Activated CD8-positive, alpha-beta memory T cell treated with anti-CD3 and anti-CD28 coated beads, Interleukin-2, amount 50 U/mL, for 1 hour (primary cell): ENCODE data around the gene CFAP54.
"Not testable (repeated sequence)": the region's sequence is repeated elsewhere in the genome, so short reads cannot be mapped to it uniquely, and the experiment has no call there.

Experiments
- DNase-seq: peaks from one replicate; pipeline ENCODE4 v3.0.0-alpha.2; 2020; ENCODE audit errors: extremely low read depth

Gene CFAP54

GRCh38 chr12:96617178-96617577, 127.8 kb downstream of the CFAP54 start:
- no peak for DNase-seq

GRCh38 chr12:96623155-96623554, 133.8 kb downstream of the CFAP54 start:
- no peak for DNase-seq

- DNase-seq: no peak
These were observed 134.4 kb downstream of the CFAP54 start for GRCh38 chr12:96623656-96624217.

GRCh38 chr12:96635844-96636243, 146.5 kb downstream of the CFAP54 start:
- no peak for DNase-seq

- DNase-seq: no peak
These were observed 147.5 kb downstream of the CFAP54 start for GRCh38 chr12:96636895-96637294.

GRCh38 chr12:96648923-96649322, 159.5 kb downstream of the CFAP54 start:
- no peak for DNase-seq

GRCh38 chr12:96652870-96653269, 163.5 kb downstream of the CFAP54 start:
- no peak for DNase-seq

- DNase-seq: no peak
These were observed 168.7 kb downstream of the CFAP54 start for GRCh38 chr12:96658075-96658474.

- no peak for DNase-seq
These were observed 180.4 kb downstream of the CFAP54 start for GRCh38 chr12:96669786-96670185.

GRCh38 chr12:96670334-96670899, 181.0 kb downstream of the CFAP54 start:
- no peak for DNase-seq

GRCh38 chr12:96675519-96675918, 186.1 kb downstream of the CFAP54 start:
- not testable (repeated sequence) for DNase-seq

- DNase-seq: no peak
These were observed 188.0 kb downstream of the CFAP54 start for GRCh38 chr12:96677363-96677762.

GRCh38 chr12:96687719-96688118, 198.3 kb downstream of the CFAP54 start:
- DNase-seq: no peak

GRCh38 chr12:96698521-96698920, 209.1 kb downstream of the CFAP54 start:
- DNase-seq: no peak

GRCh38 chr12:96698965-96699364, 209.6 kb downstream of the CFAP54 start:
- no peak for DNase-seq

GRCh38 chr12:96701856-96702255, 212.5 kb downstream of the CFAP54 start:
- no peak for DNase-seq

- no peak for DNase-seq
These were observed 220.9 kb downstream of the CFAP54 start for GRCh38 chr12:96710127-96710745.

GRCh38 chr12:96711364-96711763, 222.0 kb downstream of the CFAP54 start:
- no peak for DNase-seq

- DNase-seq: no peak
These were observed 224.8 kb downstream of the CFAP54 start for GRCh38 chr12:96714199-96714598.

GRCh38 chr12:96719660-96720362, 230.4 kb downstream of the CFAP54 start:
- DNase-seq: no peak

GRCh38 chr12:96720363-96720705, 231.0 kb downstream of the CFAP54 start:
- DNase-seq: no peak

GRCh38 chr12:96729466-96729865, 240.1 kb downstream of the CFAP54 start:
- DNase-seq: not testable (repeated sequence)

- no peak for DNase-seq
These were observed 240.5 kb downstream of the CFAP54 start for GRCh38 chr12:96729886-96730285.
